ENCODE data around the gene WFIKKN1. TPM values are rescaled to one million over a fixed set of nuclear protein-coding genes. Genes with fewer than 3 reads are reported as not detected.
A peak's percentile ranks its signal among the peaks of the same experiment; 100 is the strongest.

The WFIKKN1 gene
- total and polyA plus RNA-seq, 2 of the 13 experiments (the other 11 are each of a cell fraction or from before 2014, with no cell fraction given), result 1.7 to 4.9 TPM

DNA sequence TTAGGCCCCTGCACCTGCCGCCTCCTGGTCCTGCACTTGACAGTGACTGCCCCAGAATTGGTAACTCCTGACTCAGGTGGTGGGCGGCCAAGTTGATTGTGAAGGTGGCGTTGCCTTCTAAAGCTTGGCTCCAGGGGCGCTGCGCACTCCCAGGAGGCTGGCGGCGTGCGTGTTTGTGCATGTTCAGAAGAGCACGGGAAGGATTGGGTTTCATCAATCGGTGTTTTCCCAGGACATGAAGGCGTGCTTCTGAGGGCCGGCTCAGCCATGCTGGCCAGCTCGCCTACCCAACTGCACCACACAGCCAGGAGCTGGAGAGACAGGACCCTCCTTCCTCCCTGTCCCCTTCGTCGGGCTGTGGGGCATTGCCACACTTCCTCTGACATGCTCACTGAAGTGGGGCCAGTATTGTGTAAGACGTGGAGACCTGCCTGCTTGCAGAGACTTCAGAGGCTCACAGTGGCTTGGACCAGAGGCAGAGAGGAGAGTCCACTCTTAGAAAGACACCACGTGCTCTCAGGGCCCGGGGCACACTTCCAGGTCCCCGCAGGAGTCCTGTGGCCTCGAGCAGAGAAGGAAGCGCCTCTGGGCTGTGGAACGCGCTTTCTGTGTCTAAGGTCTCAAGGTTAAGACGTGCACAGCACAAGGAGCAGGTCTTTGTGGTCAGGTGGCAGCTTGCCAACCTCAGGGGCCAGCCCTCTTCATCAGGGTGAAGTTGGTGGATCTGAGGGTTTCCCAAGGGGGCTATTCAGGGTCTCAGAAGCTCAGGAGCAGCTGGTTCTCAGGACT, 38.1 kb upstream of the WFIKKN1 start (continued):
- TF ChIP-seq, protein P1, sequence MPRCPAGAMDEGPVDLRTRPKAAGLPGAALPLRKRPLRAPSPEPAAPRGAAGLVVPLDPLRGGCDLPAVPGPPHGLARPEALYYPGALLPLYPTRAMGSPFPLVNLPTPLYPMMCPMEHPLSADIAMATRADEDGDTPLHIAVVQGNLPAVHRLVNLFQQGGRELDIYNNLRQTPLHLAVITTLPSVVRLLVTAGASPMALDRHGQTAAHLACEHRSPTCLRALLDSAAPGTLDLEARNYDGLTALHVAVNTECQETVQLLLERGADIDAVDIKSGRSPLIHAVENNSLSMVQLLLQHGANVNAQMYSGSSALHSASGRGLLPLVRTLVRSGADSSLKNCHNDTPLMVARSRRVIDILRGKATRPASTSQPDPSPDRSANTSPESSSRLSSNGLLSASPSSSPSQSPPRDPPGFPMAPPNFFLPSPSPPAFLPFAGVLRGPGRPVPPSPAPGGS (CRISPR knock-in tag; IDR thresholded peaks at IDR 0.05), result 0 out of 2 replicates have a peak, but pooled peaks have one; percentile 53
- TF ChIP-seq ZBTB38 (CRISPR knock-in tag; IDR thresholded peaks at IDR 0.05), result peak; percentile 29; the same call in 1 of the 2 replicates
- no peak for TF ChIP-seq ZFP36L1 (CRISPR knock-in tag; IDR thresholded peaks at IDR 0.05)
- 0 out of 2 replicates have a peak, but pooled peaks have one; percentile 22 for TF ChIP-seq SOX5 (CRISPR knock-in tag; IDR thresholded peaks at IDR 0.05; ENCODE audit: borderline replicate concordance)
- peak; percentile 37; the same call in 1 of the 2 replicates for TF ChIP-seq KMT2B (CRISPR knock-in tag; IDR thresholded peaks at IDR 0.05)
- TF ChIP-seq KDM5B (CRISPR knock-in tag; IDR thresholded peaks at IDR 0.05; ENCODE audit: borderline replicate concordance), result peak; percentile 58; the same call in 1 of the 2 replicates
- TF ChIP-seq, protein P2, sequence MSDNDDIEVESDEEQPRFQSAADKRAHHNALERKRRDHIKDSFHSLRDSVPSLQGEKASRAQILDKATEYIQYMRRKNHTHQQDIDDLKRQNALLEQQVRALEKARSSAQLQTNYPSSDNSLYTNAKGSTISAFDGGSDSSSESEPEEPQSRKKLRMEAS (IDR thresholded peaks at IDR 0.05), result peak; percentile 93
- peak; percentile 92; the same call in 1 of the 2 replicates for TF ChIP-seq MYNN (CRISPR knock-in tag; IDR thresholded peaks at IDR 0.05; ENCODE audit: low read depth)
- TF ChIP-seq, protein P3, sequence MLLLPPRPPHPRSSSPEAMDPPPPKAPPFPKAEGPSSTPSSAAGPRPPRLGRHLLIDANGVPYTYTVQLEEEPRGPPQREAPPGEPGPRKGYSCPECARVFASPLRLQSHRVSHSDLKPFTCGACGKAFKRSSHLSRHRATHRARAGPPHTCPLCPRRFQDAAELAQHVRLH (CRISPR knock-in tag; IDR thresholded peaks at IDR 0.05; ENCODE audit: borderline replicate concordance, low read depth), result peak; percentile 75; the same call in 1 of the 2 replicates
- TF ChIP-seq ZBTB42 (CRISPR knock-in tag; IDR thresholded peaks at IDR 0.05), result no peak
- TF ChIP-seq ZNF605 (CRISPR knock-in tag; IDR thresholded peaks at IDR 0.05), result peak; percentile 59; the same call in 1 of the 2 replicates
- TF ChIP-seq, protein P4, sequence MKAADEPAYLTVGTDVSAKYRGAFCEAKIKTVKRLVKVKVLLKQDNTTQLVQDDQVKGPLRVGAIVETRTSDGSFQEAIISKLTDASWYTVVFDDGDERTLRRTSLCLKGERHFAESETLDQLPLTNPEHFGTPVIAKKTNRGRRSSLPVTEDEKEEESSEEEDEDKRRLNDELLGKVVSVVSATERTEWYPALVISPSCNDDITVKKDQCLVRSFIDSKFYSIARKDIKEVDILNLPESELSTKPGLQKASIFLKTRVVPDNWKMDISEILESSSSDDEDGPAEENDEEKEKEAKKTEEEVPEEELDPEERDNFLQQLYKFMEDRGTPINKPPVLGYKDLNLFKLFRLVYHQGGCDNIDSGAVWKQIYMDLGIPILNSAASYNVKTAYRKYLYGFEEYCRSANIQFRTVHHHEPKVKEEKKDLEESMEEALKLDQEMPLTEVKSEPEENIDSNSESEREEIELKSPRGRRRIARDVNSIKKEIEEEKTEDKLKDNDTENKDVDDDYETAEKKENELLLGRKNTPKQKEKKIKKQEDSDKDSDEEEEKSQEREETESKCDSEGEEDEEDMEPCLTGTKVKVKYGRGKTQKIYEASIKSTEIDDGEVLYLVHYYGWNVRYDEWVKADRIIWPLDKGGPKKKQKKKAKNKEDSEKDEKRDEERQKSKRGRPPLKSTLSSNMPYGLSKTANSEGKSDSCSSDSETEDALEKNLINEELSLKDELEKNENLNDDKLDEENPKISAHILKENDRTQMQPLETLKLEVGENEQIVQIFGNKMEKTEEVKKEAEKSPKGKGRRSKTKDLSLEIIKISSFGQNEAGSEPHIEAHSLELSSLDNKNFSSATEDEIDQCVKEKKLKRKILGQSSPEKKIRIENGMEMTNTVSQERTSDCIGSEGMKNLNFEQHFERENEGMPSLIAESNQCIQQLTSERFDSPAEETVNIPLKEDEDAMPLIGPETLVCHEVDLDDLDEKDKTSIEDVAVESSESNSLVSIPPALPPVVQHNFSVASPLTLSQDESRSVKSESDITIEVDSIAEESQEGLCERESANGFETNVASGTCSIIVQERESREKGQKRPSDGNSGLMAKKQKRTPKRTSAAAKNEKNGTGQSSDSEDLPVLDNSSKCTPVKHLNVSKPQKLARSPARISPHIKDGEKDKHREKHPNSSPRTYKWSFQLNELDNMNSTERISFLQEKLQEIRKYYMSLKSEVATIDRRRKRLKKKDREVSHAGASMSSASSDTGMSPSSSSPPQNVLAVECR (CRISPR knock-in tag; IDR thresholded peaks at IDR 0.05; ENCODE audit: borderline replicate concordance), result peak; percentile 38; the same call in 1 of the 2 replicates
- TF ChIP-seq, protein P5, sequence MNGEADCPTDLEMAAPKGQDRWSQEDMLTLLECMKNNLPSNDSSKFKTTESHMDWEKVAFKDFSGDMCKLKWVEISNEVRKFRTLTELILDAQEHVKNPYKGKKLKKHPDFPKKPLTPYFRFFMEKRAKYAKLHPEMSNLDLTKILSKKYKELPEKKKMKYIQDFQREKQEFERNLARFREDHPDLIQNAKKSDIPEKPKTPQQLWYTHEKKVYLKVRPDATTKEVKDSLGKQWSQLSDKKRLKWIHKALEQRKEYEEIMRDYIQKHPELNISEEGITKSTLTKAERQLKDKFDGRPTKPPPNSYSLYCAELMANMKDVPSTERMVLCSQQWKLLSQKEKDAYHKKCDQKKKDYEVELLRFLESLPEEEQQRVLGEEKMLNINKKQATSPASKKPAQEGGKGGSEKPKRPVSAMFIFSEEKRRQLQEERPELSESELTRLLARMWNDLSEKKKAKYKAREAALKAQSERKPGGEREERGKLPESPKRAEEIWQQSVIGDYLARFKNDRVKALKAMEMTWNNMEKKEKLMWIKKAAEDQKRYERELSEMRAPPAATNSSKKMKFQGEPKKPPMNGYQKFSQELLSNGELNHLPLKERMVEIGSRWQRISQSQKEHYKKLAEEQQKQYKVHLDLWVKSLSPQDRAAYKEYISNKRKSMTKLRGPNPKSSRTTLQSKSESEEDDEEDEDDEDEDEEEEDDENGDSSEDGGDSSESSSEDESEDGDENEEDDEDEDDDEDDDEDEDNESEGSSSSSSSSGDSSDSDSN (CRISPR knock-in tag; IDR thresholded peaks at IDR 0.05), result peak; percentile 40
- TF ChIP-seq CEBPG (CRISPR knock-in tag; IDR thresholded peaks at IDR 0.05), result peak; percentile 85
- TF ChIP-seq ZNF33B (CRISPR knock-in tag; IDR thresholded peaks at IDR 0.05), result 0 out of 2 replicates have a peak, but pooled peaks have one; percentile 52
- TF ChIP-seq ZFY (CRISPR knock-in tag; IDR thresholded peaks at IDR 0.05), result no peak
- TF ChIP-seq, protein P6, sequence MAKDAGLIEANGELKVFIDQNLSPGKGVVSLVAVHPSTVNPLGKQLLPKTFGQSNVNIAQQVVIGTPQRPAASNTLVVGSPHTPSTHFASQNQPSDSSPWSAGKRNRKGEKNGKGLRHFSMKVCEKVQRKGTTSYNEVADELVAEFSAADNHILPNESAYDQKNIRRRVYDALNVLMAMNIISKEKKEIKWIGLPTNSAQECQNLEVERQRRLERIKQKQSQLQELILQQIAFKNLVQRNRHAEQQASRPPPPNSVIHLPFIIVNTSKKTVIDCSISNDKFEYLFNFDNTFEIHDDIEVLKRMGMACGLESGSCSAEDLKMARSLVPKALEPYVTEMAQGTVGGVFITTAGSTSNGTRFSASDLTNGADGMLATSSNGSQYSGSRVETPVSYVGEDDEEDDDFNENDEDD (CRISPR knock-in tag; IDR thresholded peaks at IDR 0.05; ENCODE audit: borderline replicate concordance), result peak; percentile 85; the same call in 1 of the 2 replicates
- 0 out of 2 replicates have a peak, but pooled peaks have one; percentile 7 for TF ChIP-seq ZMAT3 (CRISPR knock-in tag; conservative IDR thresholded peaks at IDR 0.05)
